RKO (cell line): ENCODE results near the gene FECH.

Source experiments
- DNase-seq: peaks from one replicate; pipeline ENCODE4 v3.0.0-alpha.2; 2016; ENCODE audit warnings: low spot score

FECH gene

DNA sequence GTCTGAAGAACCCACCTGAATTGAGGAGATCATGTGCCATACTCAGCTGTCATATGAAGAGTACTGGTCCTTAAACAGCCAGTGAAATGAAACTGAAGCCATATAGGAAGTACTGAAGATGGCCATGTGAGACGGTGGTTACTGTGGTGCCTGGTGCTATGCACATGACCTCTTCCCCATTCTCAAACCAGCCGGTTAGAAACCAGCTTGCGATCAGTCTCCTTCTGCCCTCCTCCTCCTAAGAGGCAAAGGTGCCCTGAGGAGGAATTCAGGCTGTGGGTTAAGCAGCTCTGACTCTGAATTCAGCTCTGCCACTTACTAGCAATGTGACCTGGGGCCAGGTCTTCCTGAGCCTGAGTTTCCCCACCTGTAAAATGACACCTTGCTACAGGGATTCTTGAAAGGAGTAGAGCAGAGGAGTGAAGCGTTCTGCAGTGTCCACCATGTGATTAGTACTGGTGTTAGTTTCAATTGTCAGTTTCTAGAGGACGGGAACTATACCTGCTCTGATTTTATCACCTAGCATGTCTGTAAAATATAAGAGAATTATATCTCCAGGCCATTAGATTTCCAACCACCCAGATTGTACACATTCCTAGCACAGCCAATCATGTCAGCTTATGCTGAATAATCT is 5.1 kb downstream of the FECH start:
- no peak for DNase-seq

DNA sequence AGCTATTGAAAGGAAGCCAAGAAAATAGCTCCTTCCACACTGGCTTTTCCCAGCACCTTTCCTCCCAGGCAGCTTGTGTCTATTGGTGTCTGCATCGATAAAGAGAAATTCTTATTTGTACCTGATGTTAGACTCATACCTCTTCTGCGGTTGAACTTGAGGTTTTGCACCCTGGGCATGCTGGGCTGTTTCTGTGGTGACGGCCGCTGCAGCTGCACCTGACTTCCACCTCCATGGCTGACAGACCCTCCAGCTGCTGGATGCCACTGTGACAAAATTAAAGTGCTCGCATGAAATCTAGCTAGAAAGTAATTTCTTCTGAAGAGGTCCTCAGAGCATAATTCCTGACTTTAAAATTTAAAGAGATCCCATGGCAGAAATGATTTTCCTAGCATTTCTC is 6.6 kb downstream of the FECH start:
- DNase-seq = no peak

DNA sequence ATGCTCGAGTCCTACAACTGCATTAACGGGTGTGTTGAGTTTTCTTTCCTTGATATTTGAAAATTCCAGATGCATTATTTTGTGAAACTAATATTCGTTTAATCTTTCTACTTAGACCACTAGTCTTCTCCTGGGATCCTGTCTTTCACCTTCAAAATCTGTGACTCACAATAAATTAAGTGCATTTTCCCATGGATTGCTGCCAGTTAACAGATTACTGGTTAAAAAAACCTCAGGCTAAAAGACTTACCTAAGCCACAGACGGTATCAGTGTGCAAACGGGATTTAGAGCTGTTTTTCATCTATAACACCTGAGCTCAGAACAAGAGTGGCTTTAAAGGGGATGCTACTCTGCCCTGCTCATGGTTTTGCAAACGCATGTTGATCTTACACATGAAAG is 10.2 kb downstream of the FECH start:
- DNase-seq = no peak

DNA sequence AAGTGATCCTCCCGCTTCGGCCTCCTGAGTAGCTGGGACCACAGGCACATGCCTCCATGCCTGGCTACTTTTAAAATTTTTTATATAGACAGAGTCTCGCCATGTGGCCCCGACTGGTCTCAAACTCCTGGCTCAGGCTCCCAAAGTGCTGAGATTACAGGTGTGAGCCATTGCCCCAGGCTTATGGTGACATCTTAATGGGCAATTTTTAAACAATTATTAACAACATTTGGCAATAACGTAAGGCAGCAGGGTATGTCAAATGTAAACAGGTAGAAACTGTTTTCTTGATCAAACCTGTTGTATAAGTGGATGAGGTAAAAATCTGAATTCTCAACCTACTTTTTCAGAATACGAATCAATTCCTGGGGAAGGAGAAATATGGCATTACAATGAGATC is 11.0 kb downstream of the FECH start:
- DNase-seq = no peak

DNA sequence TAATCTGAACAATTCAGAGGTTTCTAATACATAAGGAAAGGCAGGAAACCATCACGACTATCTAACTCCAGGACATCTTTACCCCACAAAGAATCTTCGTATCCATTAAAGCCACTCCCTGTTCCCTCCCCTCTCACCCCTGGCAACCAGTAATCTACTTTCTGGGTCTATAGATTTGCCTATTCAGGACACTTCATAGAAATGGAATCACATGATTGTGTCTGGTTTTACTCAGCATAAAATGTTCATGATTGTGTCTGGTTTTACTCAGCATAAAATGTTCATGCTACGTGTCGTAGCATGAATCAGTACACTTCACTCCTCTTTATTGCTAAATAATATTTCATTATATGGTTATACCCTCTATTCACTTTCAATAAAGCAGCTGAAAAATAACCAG is 11.6 kb downstream of the FECH start:
- DNase-seq = no peak

DNA sequence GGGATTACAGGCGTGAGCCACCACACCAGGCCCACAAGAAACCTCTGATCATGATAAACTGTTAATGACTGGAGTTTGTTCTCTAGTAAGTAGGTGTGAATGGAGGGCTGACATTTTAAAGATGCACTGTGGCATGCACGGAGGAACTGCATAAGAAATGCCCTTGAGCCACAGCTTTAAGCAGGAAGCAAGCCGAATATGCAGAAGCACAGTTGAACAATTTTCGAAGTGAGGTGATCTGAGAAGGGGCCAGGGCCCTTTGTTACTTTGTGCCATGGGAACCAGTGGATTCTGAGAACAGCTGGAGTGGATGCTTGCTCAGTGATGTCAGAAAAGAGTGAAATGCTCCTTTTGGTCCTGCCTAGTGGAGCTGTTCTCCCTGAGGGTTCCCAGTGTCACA is 16.3 kb downstream of the FECH start:
- DNase-seq = no peak

DNA sequence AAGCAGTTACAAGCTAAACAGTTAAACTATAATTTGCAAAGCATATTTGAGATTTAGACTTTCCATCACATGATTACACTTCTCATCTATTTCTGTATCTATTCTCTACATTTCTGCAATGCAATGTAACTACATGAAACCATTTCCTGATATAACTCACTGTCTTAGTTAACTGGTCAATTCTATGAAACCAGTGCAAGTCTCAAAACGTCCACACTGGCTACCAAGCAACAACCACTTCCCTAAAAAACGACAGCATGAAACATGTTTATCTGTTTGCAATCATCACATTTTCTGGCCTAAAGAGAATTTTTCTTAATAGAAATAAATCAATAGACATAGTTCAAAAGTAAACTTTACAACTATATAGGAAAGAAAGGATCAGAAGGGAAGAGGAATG is 17.4 kb downstream of the FECH start:
- no peak for DNase-seq

DNA sequence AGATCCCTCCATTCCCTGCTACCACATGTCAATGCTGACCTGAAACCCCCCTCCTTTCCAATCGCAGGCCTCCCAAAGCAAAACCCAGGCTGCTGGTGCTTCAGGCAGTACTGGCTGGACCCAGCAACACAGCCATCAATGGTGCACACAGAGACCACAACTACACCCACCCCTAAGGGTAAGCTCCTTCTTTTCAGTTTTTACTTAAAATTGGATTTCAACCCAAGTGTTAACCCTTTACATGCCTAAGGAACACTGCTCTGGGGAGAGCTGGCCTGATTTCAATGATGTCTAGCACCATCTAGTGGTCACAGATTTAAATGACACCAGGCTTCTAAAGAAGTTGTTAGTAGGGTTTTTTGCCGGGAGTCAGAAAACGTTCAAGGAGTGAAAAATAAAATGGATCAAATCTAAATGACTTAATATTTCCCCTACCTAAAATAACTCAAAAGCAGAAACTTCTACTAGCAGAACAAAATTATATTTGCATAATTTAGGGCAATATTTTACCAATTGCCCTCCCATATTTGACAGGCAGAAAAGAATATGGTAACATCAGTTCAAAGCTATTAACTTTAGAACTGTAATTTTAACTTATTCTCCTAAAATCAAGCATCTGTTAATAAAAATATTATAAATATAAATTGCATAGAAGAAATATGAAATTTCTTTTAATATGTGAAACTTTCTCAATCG is 24.6 kb downstream of the FECH start:
- peak; percentile 69 for DNase-seq

DNA sequence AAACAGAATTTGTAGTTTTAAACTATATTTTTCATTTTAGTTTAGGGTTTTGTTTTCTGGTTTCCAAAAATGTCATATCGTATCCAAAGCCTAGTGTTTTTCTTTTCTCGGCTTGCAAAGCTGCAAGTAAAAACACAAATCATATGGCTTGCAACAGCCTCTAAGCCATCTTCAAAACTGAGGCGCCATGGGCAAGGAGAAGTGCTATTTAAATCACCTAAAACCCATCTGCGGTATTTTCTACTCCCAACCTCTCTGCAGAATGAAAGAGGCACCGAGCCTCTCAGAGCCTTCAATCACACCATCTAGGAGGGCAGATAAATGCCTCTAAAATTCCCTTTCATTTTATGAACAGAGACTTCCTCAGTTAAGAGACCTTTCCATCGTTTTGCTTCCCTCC is 25.2 kb downstream of the FECH start:
- DNase-seq = no peak

DNA sequence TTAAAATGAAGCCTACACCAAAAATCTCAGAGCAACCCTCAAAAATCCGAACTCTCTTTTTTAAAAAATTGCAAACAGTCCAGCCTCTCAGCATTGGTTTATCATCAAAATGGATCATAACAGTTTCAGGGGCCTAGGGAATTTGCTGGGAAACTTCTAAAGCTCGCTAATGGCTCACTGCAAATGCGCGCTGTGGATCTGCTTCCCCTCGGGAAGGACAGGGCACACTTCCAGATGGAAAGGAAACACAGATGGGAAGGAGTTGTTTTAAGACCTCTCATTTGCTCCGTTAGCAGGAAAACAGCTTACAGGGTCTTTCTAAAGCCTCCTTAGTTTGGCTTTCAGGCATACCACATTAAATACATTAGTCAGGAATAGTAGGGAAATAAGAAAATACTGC is 27.2 kb downstream of the FECH start:
- DNase-seq = no peak

DNA sequence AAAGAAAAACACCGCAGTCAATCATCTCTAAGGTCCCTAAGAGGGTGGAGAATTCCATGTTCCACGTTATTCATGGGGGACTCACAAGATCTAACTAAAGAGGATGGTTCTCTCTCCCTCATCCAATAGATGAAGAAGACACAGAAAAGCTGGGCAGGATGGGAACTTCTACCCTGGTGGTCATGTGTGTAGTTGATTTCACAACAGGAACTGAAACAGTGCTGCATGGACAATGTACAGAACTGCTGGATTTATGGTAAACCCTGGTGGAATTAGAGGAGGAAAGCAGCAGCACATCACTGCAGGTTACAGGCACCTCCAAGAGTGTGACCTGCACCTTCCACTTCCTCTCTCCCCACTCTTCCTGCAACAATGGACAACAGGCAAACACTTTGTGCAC is 31.4 kb downstream of the FECH start:
- DNase-seq = no peak

DNA sequence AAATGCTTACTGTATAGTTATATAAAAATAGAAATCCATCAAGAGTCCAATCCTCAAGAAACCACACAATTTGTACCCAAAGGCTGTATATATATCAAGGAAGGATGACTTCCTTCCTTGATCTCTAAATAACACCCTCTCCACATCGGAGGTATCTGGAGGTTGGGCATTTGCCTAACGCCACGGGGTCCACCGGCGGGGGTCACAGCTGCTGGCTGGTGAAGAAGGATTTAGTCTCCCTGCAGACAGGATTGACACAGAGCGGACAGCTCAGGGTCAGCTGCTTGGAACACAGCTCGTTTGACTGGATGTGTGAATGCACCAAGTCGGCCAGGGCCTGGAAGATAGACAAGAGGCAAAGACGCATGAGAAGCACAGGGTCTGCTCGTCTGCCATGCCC is 36.0 kb downstream of the FECH start:
- DNase-seq = no peak

DNA sequence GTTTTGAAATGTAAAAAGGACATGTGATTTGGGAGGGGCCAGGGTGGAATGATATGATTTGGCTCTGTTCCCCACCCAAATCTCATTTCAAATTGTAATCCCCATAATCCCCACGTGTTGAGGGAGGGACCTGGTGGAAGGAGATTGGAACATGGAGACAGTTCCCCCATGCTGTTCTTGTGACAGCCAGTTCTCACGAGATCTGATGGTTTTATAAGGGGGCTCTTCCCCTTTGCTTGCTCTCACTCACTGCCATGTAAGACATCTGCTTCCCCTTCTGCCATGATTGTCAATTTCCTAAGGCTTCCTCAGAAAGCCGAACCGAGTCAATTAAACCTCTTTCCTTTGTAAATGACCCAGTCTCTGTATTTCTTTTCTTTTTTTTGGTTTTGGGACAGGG is 39.2 kb downstream of the FECH start:
- DNase-seq = no peak

DNA sequence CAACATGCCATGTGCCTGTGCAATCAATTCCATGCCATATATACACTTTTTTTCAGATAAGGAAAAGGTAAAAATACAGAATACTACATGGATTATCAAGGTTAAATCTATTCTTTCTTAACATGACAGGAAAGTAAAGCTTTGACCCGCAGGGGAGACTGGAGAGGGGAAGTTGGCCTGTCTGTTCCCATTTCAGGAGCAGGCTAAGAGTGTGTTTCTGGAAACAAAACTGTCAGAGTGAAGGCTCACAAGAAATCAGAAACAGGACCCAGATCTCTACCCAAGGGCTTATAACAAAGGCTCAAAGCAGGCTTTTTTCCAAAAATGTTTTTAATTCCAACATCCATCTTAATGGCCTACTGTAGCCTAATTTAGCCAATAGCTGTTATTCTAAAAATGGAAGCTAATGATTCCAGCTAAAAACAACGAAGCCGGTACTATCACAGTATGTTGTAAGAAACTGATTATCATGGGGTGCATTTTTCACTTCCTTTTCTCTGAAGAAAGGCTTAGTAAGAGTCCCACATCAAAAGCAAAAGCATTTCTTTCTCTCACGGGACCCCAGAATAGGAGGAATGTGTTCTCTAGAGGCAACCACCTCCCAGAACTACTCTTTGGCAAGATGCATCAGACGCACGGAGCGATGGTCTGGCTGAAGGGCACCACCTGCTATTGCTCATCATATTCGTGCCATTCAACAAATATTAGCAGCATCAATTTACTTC is 41.4 kb downstream of the FECH start:
- DNase-seq = no peak

DNA sequence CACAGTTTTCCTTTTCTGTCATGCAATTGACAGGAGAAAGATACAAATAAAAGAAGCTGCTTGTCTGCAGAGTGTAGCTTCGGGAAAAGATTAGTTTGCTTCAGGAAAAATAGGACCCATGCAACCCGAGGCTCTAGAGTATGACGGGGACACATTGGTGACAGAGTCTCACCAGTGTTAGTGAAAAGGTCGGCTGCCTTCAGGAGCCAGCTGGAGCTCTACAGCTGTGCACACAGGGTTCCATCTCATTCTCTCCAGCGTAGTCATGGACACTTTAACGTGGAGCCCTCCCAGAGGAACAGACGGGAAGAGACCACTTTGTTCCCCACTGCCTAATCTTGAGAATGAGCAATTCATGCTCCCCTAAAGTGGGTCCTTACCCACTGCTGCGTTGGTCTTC is 42.9 kb downstream of the FECH start:
- no peak for DNase-seq

DNA sequence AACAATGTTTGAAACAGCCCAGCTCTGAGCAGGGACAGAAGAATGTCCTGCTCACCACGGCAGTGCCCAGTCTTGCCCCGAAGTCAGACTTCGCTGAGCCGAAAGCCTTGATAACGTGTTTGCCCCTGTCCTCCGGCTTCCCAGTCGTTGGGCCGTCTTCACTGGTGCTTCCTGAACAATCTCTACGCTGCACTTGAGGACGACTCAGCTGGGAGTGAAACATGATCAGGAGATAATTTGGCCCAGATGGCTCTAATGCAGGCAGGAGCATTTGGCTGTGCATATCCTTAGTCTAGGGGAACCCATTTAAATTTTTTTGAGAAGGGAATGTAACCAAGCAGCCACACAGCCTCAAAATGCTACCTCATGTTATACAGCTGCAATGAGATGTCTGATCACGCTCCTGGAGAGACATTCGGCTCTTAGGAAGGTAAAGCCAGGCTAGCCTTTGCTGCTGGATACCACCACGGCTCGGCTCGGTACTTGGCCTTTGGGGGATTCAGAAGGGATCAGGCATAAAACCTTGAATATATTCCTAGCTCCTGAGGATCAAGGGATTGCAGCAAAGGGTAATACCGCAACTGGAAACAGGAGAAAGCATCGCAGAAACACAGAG is 43.6 kb downstream of the FECH start:
- no peak for DNase-seq

DNA sequence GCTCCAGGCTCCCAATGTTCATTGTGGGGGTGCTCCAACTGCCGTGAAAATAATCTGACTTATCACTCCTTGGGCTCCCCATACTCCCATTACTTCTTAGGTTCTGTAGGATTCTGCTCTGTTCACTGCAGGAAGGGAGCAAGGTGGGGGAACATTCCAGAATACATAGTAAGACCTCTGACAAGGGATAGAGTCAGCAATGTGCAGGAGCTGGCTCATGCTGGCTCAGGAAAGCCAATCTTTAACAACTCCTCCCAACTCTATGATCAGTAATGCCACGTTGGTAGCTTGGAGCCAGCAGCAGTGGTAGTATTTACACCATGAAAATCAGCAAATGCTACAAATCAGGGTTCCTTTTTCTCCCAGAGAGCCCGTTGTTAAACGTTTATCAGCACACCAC is 44.4 kb downstream of the FECH start:
- peak; percentile 73 for DNase-seq

DNA sequence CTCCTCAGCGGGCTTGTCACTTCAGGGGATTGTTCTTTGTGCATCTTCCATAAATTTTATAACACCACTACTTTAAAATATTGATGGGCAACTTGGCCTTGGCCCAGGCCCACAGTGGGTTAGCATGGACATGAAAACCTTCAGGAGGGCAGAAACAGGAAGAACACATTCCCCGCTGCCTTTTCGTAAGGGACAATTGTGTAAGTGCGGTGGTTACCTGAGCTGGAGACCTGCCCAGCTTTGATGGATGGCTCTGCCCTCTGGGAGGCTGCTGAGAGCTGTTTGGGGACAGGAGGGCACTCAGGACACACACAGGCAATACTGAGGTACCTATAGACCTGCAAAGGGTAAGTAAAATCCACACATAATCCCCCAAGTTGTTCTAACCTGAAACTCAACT is 46.8 kb downstream of the FECH start:
- no peak for DNase-seq

DNA sequence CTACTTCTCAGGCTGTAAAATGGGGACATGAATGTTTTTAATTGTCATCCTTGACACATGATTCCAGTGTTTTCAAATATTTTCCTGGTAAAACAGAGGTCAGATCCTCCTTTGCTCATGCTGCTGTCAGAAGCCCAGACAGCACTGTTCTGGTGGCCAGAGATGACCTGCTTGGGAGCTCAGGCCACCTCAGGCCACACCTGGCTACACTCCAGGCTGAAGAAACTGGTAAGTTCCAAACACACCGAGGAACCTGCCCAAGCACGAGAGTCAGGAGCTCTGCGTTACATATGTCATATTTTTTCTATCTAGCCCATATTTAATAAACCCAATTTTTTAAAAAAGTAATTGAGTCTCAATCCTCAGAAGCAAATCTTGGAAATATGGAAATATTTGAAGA is 47.9 kb downstream of the FECH start:
- DNase-seq = no peak

DNA sequence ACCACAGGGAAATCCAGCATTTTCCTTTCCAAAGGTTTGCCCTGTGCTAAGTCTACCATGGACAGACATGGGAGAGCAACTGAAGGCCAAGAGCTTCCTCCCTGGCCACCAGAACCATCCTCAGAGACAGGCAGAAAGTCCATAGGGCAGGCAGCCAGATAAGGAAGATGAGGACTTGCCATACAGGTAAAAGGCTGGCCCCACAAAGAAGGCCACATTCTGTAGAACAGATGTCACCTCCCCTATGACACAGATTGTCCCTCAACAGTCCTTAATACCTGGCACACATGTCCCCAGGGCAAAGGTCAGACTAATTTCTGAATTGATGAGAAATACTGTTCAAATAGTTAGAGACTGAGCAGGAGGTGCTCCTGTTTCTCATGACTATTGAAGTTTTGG is 52.0 kb downstream of the FECH start:
- DNase-seq = no peak

DNA sequence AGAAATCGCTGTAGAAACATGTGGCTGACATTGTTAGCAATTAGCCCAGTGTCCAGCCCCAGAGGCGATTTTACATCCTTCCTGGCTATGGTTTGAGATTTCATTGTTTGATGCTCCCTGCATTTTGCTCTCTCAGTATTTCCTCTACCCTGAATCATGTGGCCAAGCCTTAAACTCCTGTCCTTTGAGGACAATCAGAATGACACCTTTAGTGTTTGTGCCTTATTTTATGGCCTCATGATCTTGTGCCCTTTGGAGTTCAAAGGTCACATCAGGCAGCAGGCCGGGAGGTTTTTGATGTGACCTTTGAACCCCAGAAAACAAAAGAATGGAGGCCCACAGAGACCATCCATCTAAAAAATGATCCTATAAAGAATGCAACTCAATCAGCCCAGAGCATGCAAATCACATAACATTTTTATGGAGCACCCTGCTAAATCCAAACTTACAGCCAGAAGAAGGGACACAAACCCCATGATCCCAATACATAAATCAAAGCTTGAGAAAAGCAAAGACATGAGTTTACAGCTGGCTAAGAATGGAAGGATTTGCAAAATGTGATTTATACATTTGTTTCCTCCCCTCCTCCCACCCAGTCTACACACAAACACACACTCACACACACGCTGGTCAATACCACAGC is 52.5 kb downstream of the FECH start:
- no peak for DNase-seq

DNA sequence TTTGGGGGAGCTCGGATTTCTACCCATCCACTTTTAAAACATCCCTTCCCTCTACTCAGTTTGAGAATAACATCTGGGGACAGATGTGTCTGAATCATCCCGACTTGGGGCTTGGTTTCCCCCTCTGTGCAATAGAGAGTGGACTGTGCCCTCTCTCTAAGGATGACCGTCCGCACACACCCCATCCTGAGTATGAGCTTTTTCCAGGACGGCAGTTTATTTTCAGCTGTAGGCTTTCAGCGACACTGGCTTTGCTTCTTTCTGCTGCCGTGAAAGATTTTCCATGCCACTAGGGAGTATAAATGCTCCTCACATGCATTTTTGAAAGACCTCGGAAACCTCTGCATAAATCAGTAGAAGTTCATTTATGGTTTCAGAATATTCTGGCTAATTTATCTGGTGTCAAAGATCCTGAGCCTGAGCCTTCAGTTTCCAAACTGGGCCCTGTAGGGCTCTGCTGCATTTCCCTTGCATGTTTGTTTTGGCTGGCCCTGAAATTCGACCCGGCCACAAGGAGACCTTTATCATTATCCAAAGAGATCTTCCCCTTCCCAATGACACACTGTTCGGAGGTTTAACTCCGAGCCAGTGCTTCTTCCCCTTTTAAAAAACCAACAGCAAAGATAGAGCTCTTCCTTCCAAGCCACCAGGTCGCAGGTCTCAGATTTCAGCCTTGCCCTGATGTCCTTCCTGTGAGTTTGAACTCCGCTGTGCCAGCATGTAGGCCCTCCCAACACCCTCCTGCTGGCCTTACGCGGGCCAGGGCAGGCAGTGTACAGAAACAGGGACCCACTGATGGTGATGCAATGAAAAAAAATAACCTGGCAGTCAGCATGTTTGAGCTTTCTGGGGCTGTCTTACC is 53.3 kb downstream of the FECH start:
- DNase-seq = no peak
